Mesenchymal stem cell (in vitro differentiated cells and primary cell): Measurements from ENCODE around the gene FZD10.

ENCODE experiments used
- DNase-seq: peaks from one replicate; pipeline ENCODE4 v3.0.0-alpha.2; 2013
- H2AFZ ChIP-seq: one replicate; pipeline ENCODE4 v1.6.1; 2013; ENCODE audit warnings: low read depth, mild to moderate bottlenecking, control low read depth, inconsistent platforms, low read length, moderate library complexity
- H2AK5ac ChIP-seq: 2 replicates; pipeline ENCODE4 v1.6.1; 2013; ENCODE audit warnings: low read length, moderate library complexity, mild to moderate bottlenecking, inconsistent platforms; ENCODE audit not compliant: severe bottlenecking
- H2BK120ac ChIP-seq: one replicate; pipeline ENCODE4 v1.6.1; 2013; ENCODE audit warnings: low read depth, mild to moderate bottlenecking, inconsistent platforms, low read length, moderate library complexity
- H2BK12ac ChIP-seq, 2 experiments: one replicate each; pipeline ENCODE4 v1.6.1; 2013; ENCODE audit warnings: inconsistent platforms in 2 of 2, low read length in 2 of 2, mild to moderate bottlenecking in 2 of 2, moderate library complexity in 2 of 2, control low read depth in 1 of 2
- H2BK15ac ChIP-seq: one replicate; pipeline ENCODE4 v1.6.1; 2013; ENCODE audit warnings: mild to moderate bottlenecking, low read depth, inconsistent platforms; ENCODE audit not compliant: poor library complexity, severe bottlenecking
- H2BK5ac ChIP-seq: 2 replicates; pipeline ENCODE4 v1.6.1; 2013; ENCODE audit warnings: low read depth, mild to moderate bottlenecking, low read length, control low read depth, inconsistent platforms; ENCODE audit not compliant: poor library complexity, severe bottlenecking
- H3K14ac ChIP-seq, 2 experiments: one replicate each; pipeline ENCODE4 v1.6.1; 2013; ENCODE audit warnings: inconsistent platforms in 2 of 2, low read length in 2 of 2, control low read depth in 1 of 2, mild to moderate bottlenecking in 1 of 2, moderate library complexity in 1 of 2
- H3K18ac ChIP-seq, 2 experiments: one replicate each; pipeline ENCODE4 v1.6.1; 2013; ENCODE audit warnings: inconsistent platforms in 2 of 2, low read length in 2 of 2, control low read depth in 1 of 2, low read depth in 1 of 2, mild to moderate bottlenecking in 1 of 2
- H3K23ac ChIP-seq, 2 experiments: one replicate each; pipeline ENCODE4 v1.6.1; 2013; ENCODE audit warnings: inconsistent platforms in 2 of 2, low read length in 2 of 2, mild to moderate bottlenecking in 2 of 2, moderate library complexity in 2 of 2, control low read depth in 1 of 2
- H3K27ac ChIP-seq: 2 replicates; pipeline ENCODE4 v1.5.1; 2013; ENCODE audit warnings: mild to moderate bottlenecking, moderate library complexity, low read length, control low read depth, inconsistent platforms; ENCODE audit not compliant: poor library complexity, severe bottlenecking
- H3K27me3 ChIP-seq, 2 experiments: 2 replicates each; pipeline versions ENCODE4 v1.6.1 to v1.7.0; 2013; ENCODE audit warnings: low read length in 2 of 2, mild to moderate bottlenecking in 2 of 2, moderate library complexity in 2 of 2, control low read depth in 1 of 2, inconsistent platforms in 1 of 2; ENCODE audit not compliant: control insufficient read depth in 1 of 2, insufficient read depth in 1 of 2
- H3K36me3 ChIP-seq, 2 experiments: 2 replicates each; pipeline versions ENCODE4 v1.6.1 to v1.7.0; 2013; ENCODE audit warnings: low read length in 2 of 2, control low read depth in 1 of 2, inconsistent platforms in 1 of 2, low read depth in 1 of 2, mild to moderate bottlenecking in 1 of 2; ENCODE audit not compliant: insufficient read depth in 2 of 2, control insufficient read depth in 1 of 2
- H3K4ac ChIP-seq, 2 experiments: one replicate each; pipeline ENCODE4 v1.6.1; 2013; ENCODE audit warnings: inconsistent platforms in 2 of 2, low read length in 2 of 2, mild to moderate bottlenecking in 2 of 2, moderate library complexity in 2 of 2, control low read depth in 1 of 2, low read depth in 1 of 2
- H3K4me1 ChIP-seq: 2 replicates; pipeline ENCODE4 v1.6.1; 2013; ENCODE audit warnings: low read depth, low read length, control low read depth; ENCODE audit not compliant: control insufficient read depth, insufficient read depth
- H3K4me2 ChIP-seq: 2 replicates; pipeline ENCODE4 v1.6.1; 2013; ENCODE audit warnings: low read length, mild to moderate bottlenecking, inconsistent platforms; ENCODE audit not compliant: poor library complexity, severe bottlenecking
- H3K4me3 ChIP-seq, 2 experiments: 2 replicates each; pipeline versions ENCODE4 v1.5.1 to v1.7.0; 2013; ENCODE audit warnings: low read length in 2 of 2, mild to moderate bottlenecking in 2 of 2, control low read depth in 1 of 2, low read depth in 1 of 2; ENCODE audit not compliant: insufficient read depth in 1 of 2
- H3K79me1 ChIP-seq: replicated peaks from 2 replicates; pipeline ENCODE4 v1.6.1; 2013; ENCODE audit warnings: mild to moderate bottlenecking, control low read depth, low read length, inconsistent platforms; ENCODE audit not compliant: poor library complexity, severe bottlenecking
- H3K9ac ChIP-seq: 2 replicates; pipeline ENCODE4 v1.7.0; 2013; ENCODE audit warnings: mild to moderate bottlenecking, low read length, moderate library complexity
- H3K9me3 ChIP-seq: 2 replicates; pipeline ENCODE4 v1.7.0; 2013; ENCODE audit warnings: mild to moderate bottlenecking, low read length; ENCODE audit not compliant: control insufficient read depth
- H4K8ac ChIP-seq: one replicate; pipeline ENCODE4 v1.6.1; 2013; ENCODE audit warnings: inconsistent platforms, mild to moderate bottlenecking, low read length, moderate library complexity
- H4K91ac ChIP-seq: one replicate; pipeline ENCODE4 v1.6.1; 2013; ENCODE audit warnings: mild to moderate bottlenecking, low read length, inconsistent platforms
- WGBS: methylation state at CpG from one replicate; pipeline ENCODE4 v1.1.7; 2013; ENCODE audit warnings: mixed read lengths; 5-methylcytosine and 5-hydroxymethylcytosine counted together

Gene FZD10

GRCh38 chr12:130167537-130167936, 5.3 kb downstream of the FZD10 start:
- no peak for DNase-seq
- H3K14ac ChIP-seq = no peak overlapping the region
- H3K9me3 ChIP-seq = no peaks in the 10 kb centered on the region
- H3K27ac ChIP-seq = no peak overlapping the region
- no peak overlapping the region for H3K9ac ChIP-seq
- no peaks in the 10 kb centered on the region for H3K36me3 ChIP-seq
- H2BK5ac ChIP-seq = no peak overlapping the region
- no CpG with 5 or more reads among the region's 1 CpG for WGBS
- no peak overlapping the region for H2BK120ac ChIP-seq
- H3K4me2 ChIP-seq = no peak overlapping the region
- no peak overlapping the region for H2BK15ac ChIP-seq
- no peak overlapping the region for H4K8ac ChIP-seq
- H2AFZ ChIP-seq = no peak overlapping the region
- peaks cover 10% of the 10 kb centered on the region for H3K4me1 ChIP-seq
- no peak overlapping the region for H4K91ac ChIP-seq
- no peak overlapping the region for H2BK12ac ChIP-seq
- H3K23ac ChIP-seq = no peak overlapping the region
- H3K79me1 ChIP-seq = no peaks in the 10 kb centered on the region
- no peak overlapping the region for H3K4ac ChIP-seq
- no peak overlapping the region for H2AK5ac ChIP-seq
- H3K27me3 ChIP-seq = peaks cover 28 to 92% of the 10 kb centered on the region in 2 experiments
- no peak overlapping the region for H3K4me3 ChIP-seq
- H3K18ac ChIP-seq = no peak overlapping the region

GRCh38 chr12:130169256-130169655, 7.0 kb downstream of the FZD10 start:
- H4K91ac ChIP-seq = no peak overlapping the region
- H3K9ac ChIP-seq = no peak overlapping the region
- no peak overlapping the region for H3K14ac ChIP-seq
- no peaks in the 10 kb centered on the region for H3K4me1 ChIP-seq
- no peaks in the 10 kb centered on the region for H3K36me3 ChIP-seq
- no peak overlapping the region for H2BK120ac ChIP-seq
- WGBS = 50% methylated on average over 6 of the region's 6 CpGs
- no peak overlapping the region for H2AFZ ChIP-seq
- no peaks in the 10 kb centered on the region for H3K9me3 ChIP-seq
- no peak overlapping the region for H2AK5ac ChIP-seq
- no peak overlapping the region for H3K18ac ChIP-seq
- no peak for DNase-seq
- H3K79me1 ChIP-seq = no peaks in the 10 kb centered on the region
- no peak overlapping the region for H2BK15ac ChIP-seq
- peaks cover 13 to 75% of the 10 kb centered on the region in 2 experiments for H3K27me3 ChIP-seq
- H3K4me2 ChIP-seq = no peak overlapping the region
- H3K4ac ChIP-seq = no peak overlapping the region
- no peak overlapping the region for H3K23ac ChIP-seq
- no peak overlapping the region for H2BK5ac ChIP-seq
- no peak overlapping the region for H4K8ac ChIP-seq
- no peak overlapping the region for H3K27ac ChIP-seq
- H2BK12ac ChIP-seq = no peak overlapping the region
- no peak overlapping the region for H3K4me3 ChIP-seq

GRCh38 chr12:130169924-130170323, 7.7 kb downstream of the FZD10 start:
- no peak overlapping the region for H2BK5ac ChIP-seq
- peaks cover 6 to 68% of the 10 kb centered on the region in 2 experiments for H3K27me3 ChIP-seq
- H4K8ac ChIP-seq = no peak overlapping the region
- no peak overlapping the region for H3K4ac ChIP-seq
- H3K18ac ChIP-seq = no peak overlapping the region
- H2AK5ac ChIP-seq = no peak overlapping the region
- DNase-seq = no peak
- no peak overlapping the region for H3K4me3 ChIP-seq
- no peaks in the 10 kb centered on the region for H3K4me1 ChIP-seq
- no peak overlapping the region for H3K14ac ChIP-seq
- no peak overlapping the region for H2BK120ac ChIP-seq
- H4K91ac ChIP-seq = no peak overlapping the region
- H3K9ac ChIP-seq = no peak overlapping the region
- H3K36me3 ChIP-seq = no peaks in the 10 kb centered on the region
- no peaks in the 10 kb centered on the region for H3K79me1 ChIP-seq
- H3K27ac ChIP-seq = no peak overlapping the region
- H3K9me3 ChIP-seq = no peaks in the 10 kb centered on the region
- no peak overlapping the region for H2BK12ac ChIP-seq
- 71% methylated on average over 2 of the region's 6 CpGs for WGBS
- no peak overlapping the region for H2BK15ac ChIP-seq
- H3K4me2 ChIP-seq = no peak overlapping the region
- H2AFZ ChIP-seq = no peak overlapping the region
- H3K23ac ChIP-seq = no peak overlapping the region

GRCh38 chr12:130170611-130171010, 8.3 kb downstream of the FZD10 start:
- Histone ChIP-seq H2AK5ac (no peak overlapping the region), H4K91ac (no peak overlapping the region), H2BK120ac (no peak overlapping the region), H3K14ac (no peak overlapping the region), H3K79me1 (no peaks in the 10 kb centered on the region), H3K23ac (no peak overlapping the region), H2BK15ac (no peak overlapping the region), H3K4me1 (no peaks in the 10 kb centered on the region), H3K27me3 (peaks cover 5 to 61% of the 10 kb centered on the region in 2 experiments), H3K36me3 (no peaks in the 10 kb centered on the region), H3K4me3 (no peak overlapping the region), H3K9me3 (no peaks in the 10 kb centered on the region), H2BK12ac (no peak overlapping the region), H4K8ac (no peak overlapping the region), H3K18ac (no peak overlapping the region), H3K9ac (no peak overlapping the region), H3K4me2 (no peak overlapping the region), H2BK5ac (no peak overlapping the region), H3K4ac (no peak overlapping the region), H2AFZ (no peak overlapping the region), H3K27ac (no peak overlapping the region)
- DNase-seq = no peak
- 73% methylated on average over 9 of the region's 11 CpGs for WGBS
